Stimulated activated CD8-positive, alpha-beta memory T cell treated with anti-CD3 and anti-CD28 coated beads, Interleukin-2, amount 100 ng/mL, for 1 hour (primary cell): Measurements from ENCODE around the gene EEF2.
"Not testable (repeated sequence)": the region's sequence is repeated elsewhere in the genome, so short reads cannot be mapped to it uniquely, and the experiment has no call there.

Experiments
- DNase-seq, 2 donors: peaks; one replicate each; pipeline ENCODE4 v3.0.0-alpha.2; 2020; ENCODE audit warnings: low read depth in 2 of 2

EEF2 gene

DNA sequence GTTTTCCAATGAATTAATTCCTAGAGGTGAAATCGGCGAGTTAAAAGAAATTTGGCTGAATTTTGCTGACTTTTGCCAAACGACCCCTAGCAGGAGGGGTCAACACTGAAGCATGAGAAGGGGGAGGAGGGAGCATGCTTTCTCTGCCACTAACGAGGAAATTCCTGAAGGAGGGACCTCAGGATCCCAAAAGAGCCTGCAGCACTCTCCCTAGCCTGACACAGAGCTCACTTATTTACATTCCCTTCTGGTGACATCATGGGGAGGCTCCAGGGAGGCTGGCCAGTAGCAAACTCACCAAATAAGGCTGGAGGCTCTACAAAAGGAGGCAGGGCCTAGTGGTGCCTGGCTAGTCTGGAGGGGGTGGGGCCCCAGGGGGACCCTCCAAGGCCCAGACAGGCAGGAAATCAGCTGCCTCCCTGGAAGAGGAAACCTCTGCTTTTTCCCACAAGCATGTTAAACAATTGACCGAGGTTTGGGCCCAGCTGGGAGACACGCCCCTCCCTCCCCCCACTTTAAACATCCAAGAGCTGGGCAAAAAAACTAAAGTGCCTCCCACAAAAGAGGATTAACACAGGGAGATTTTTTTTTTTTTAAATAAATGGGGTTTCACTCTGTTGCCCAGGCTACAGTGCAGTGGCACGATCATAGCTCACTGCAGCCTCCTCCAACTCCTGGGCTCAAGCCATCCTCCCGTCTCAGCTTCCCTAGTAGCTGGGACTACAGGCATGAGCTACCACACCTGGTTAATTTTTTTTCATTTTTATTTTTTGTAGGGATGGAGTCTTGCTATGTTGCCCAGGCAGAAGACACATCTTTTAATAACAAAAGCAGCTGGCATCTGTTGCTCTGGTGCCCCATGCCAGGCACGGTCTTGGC lies 16.5 kb downstream of the EEF2 start:
- DNase-seq = no peak

DNA sequence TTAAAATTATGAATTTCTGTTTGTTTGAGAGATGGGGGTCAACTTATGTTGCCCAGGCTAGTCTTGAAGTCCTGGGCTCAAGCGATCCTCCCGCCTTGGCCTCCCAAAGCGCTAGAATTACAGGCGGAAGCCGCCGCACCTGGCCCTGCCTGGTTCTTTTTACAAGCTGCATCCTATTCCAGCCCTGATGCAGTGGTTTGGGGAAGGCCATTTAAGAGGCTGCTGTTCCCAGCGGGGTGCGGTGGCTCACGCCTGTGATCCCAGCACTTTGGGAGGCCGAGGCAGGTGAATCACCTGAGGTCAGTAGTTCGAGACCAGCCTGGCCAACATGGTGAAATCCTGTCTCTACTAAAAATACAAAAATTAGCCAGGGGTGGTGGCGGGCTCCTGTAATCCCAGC lies 17.3 kb downstream of the EEF2 start:
- not testable (repeated sequence) for DNase-seq

DNA sequence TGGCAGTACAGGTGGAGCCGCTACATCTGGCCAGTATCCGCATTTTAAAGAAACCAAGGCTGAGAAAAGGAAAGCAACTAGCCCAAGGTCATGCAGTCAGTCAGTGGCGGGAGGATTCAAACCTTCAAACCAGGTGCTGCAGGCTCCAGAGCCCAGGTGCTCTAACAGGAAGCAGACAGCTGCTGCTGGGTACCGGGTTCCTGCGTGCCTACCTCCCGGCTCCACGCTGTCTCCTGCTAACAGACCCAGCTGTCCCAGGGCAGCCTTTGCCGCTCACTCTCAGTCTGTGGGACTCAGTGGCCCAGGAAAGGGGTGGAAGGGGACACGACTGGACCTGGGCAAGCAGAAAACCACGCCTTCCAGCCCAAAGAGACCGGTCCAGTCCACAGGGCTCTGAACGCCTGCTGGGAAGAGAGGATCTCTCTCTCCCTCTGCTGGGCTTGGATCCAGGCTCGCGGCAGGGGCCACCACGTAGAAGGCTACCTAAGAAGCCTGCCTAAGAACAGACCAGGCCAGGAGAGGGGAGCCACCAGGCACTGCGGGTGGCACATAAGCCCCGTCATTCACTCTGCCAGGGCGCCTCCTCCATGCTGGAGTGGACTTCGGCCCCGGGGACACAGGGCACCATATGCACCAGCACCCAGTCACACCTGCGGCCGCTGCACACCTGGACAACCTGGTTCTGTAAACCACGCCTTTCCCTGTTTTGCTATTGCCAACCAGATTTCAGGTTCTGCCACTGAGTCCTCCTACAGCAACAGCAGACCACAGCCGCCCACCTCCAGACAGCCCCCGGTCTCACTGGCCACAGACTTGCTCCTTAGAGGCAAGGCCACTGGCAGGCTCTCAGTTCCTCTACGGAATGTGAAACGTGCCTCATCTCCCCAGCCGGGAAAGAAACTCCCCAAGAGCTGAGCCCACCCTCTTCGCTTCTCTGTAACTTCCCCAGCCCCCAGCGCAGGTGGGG lies 18.9 kb downstream of the EEF2 start:
- no peak for DNase-seq

DNA sequence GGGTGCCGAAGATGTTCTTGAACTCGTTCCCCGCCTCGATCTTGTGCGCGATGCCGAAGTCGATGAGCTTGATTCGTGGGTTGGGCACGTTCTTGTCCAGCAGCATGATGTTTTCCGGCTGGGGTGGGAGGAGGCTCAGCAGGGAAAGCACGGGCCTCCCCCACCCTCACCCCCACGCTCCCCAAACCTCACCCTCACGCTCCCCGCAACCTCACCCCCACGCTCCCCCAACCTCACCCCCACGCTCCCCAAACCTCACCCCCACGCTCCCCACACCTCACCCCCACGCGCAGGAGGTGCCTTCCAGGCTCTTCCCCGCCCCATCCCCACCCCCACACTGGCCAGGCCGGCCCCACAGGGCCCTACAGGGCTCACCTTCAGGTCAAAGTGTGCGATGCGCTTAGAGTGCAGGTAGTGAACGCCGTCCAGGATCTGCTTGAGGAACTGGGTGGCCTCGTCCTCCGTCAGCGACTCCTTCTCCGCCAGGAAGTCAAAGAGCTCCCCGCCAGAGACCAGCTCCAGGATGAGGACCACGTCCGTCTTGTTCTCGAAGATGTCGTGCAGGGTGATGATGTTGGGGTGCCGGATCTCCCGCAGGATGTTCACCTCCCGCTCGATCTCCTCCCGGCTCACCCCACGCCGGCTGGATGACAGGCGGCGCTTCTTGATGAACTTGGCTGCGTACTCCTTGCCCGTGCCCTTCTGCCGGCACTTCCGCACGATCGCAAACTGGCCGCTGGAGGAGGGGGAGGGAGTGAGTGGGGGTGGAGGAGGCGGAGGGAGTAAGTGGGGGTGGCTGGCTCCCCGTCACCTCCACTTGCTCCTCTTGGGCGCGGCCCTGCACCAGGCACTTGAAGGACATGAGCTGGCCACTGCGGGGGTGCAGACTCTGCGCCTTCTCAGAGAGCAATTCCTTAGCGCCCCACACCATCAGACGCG lies 20.7 kb downstream of the EEF2 start:
- DNase-seq = no peak

DNA sequence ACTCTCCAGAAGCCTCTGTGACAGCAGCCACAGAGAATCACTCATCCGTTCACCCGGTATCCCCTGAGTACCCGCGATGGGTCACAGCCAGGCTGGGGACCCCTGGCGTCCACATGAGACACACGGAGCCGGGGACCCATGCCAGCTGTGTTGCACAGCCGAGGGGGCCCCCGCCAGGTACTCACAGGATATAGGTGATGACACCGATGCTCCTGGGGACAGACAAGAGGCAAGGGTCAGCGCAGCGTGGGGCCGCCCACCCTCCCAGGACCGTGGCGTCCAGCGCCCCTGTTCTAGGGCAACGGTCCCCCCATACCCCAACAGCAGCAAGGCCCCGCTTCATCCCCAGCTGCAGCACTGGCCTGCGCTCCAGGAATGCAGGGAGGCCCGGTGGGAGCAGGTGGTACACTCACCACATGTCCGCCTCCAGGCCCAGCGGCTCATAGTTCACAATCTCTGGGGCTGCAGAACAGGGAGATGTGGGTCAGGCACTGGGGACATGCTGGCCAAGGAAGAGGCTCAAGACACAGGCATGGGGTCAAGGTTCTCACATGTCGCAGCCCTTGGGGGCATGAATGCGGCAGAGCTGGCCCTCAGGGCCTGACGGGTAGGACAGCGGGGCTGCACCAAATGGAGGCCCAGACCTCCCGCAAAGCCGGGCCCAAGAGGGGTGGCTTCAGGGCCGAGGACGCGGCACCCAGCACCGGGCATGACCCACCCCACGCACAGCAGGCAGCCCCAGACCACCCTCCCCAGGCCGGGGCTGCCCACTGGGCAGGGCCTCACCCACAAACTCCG lies 21.6 kb downstream of the EEF2 start:
- DNase-seq = no peak

DNA sequence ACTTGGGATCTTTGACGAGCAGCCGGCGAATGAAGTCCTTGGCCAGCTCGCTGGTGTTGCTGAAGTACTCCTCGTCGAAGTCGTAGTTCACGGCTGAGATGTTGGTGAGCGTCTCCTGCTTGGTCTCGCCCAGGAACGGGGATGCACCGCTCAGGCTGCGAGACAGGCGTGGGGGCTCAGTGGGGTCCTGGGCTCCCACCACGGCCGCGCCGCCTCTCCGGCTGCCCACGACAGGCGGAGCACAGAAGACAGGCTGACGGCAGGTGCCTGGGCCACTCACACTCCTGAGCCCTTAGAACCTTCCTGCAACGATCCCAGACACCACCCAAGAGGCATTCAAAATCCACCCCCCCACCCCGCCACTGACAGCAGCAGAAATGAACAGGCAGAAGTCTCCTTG lies 24.3 kb downstream of the EEF2 start:
- no peak for DNase-seq

DNA sequence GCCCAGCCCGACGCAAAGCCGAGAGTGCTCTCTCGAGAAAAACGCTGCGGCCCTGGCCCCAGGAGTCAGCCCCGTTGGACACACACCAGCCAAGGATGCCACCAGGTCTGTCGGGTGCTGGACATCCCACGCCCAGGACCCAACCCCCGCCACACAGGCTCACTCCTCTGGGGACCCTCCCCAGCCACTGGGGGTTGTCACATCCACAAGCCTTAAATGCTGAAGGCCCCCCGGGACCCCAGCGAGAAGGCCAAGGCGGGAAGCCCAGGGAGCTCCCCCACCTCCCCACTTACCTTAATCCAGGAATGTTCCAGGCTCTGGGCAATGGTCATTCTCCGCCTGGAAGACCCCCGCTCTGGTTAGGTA lies 25.5 kb downstream of the EEF2 start:
- no peak for DNase-seq

DNA sequence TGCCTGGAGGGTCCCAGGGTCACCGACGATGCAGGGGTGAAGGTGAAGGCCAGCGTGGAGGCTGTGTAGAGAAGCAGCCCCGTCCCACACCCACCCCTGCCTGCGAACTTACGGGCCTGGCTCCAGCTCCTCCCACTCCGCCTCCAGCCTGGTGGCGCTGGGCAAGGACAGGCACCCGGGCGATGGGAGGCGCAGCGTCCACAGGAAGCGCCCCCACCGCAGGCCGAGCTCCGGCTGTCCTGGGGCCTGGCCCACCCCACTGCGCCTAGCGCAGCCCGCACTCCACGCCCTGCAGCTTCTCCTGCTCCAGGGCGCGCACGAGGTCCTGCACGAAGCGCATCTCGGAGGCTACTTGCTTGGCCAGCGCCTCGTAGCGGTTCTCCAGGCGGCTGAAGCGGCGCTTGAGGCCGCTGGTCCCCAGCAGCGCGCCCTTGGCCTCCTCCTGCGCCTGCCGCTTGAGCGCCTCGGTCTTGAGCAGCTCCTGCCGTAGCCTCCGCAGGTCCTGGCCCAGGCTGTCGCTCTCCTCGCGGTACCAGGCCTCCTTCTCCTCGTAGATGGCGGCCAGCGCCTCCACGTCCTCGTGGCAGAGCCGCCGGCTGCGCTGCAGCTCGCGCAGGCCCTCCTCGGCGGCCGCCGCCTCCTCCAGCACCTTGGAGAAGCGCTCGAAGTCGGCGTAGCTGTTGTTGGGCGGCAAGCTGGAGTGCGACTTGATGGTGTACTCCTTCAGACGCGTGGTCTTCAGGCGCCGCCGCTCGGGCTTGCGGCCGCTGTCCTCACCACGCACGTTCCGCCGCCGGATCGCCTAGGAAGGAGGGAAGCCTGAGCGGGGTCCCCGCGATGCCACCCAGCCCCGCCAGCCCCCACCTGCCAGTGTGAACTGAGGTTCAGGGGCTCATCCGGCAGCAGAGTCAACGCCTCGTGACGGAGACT lies 26.2 kb downstream of the EEF2 start:
- DNase-seq = no peak

DNA sequence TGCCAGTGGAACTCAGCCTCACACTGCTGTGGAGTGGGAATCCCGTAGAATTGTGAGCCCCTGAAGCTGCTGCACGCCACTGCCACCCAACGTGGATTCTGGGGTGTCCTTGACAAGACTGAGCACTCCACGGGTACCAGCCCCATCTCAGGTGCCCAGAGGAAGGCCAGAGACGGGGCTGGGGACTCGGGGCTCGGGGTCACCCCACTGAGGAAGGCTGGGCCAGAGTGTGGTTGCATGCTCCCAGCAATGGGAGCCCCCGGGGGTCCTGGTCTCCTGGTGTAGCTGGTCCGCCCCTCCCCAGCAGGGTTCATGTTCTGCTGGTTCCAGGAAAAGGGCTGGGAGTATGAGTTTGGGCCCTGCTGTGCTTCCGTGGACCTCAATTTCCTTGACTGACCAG lies 29.6 kb downstream of the EEF2 start:
- no peak for DNase-seq

DNA sequence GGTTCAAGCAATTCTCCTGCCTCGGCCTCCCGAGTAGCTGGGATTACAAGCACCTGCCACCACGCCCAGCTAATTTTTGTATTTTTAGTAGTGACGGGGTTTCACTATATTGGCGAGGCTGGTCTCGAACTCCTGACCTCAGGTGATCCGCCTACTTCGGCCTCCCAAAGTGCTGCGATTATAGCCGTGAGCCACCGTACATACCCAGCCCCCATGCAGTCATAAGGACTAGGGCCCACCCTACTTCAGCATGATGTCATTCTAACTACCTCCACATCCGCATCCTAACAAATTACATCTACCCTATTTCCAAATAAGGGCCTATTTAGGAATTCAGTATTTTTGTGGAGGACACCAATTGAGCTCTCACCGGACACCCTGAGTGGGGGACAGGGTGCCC lies 30.0 kb downstream of the EEF2 start:
- not testable (repeated sequence) for DNase-seq

DNA sequence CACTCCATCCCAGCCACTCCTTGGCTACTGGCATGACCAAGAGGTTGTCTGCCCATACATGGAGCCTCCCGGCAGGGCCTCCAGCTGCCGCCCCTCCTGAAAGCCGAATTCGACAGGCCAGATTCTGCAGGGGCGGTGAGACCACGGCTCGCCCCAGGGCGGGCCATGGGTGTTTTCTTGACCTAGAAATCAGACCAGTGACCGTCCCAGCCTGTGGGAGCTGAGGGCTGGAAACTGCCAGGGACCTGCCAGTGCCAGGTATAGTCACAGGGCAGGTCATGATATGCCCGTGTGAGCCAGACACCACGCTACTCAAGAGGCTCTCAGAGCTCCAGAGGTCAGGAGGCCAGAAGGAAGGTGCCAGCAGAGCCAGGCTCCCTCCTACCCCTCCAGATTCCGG lies 31.2 kb downstream of the EEF2 start:
- no peak for DNase-seq

DNA sequence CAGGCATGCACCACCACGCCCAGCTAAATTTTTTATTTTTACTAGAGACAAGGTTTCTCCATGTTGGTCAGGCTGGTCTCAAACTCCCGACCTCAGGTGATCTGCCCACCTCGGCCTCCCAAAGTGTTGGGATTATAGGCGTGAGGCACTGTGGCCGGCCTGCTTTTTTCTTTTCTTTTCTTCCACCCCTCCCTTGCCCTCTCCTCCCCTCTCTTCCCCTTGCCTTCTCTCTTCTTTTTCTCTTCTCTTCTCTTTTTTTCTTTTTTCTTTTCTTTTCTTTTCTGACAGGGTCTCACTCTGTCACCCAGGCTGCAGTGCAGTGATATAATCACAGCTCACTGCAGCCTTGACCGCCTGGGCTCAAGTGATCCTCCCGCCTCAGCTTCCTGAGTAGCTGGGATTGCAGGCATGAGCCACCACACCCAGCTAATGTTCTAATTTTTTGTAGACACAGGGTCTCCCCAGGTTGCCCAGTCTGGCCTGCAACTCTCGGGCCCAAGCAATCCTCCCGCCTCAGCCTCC lies 32.4 kb downstream of the EEF2 start:
- DNase-seq = not testable (repeated sequence)

DNA sequence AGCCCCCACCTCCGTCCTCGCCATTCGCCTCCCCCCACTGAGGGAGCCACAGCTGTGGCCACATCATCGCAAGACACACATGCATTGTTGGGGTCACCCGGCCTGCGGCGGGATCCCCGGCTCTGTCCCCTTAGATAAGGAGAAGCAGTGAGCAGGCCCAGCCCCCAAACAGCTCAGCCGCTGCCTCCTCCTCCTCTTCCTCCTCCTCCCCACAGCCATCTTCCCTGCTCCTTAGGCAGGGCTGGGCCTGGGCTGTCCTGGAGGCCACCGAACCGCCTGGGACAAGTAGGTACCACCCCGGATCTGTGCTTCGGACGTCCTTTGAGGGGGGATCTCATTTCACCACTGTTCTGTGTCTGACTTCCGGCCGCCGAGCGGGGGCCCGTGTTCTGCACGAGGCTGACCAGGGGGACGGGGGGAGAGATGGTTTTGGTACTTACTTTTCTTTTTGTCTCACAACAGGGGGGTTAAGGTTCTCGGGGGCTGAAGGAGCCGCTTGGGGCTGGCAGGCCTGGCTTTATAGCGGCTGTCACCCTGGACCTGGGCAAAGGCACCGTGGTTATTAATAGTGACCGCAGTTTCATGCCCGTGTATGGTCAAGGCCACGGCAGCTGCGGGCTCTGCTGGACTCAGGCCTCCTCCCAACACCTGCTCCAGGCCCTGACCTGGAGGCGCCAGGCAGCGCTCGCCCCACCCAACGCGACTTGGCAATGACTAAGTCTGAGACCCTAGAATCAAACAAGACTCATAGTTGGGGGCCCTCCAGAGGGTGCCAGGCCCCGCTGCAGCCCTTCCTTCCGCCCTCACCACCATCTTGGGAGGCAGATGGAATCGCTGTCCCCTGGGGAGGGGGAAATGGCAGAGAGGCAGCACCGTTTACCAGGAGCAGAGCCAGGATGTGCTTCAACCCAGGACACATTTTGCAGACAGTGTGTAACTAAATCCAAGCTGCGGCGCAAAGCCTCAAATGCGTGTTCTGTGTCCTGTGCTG lies 34.1 kb downstream of the EEF2 start:
- no peak for DNase-seq

DNA sequence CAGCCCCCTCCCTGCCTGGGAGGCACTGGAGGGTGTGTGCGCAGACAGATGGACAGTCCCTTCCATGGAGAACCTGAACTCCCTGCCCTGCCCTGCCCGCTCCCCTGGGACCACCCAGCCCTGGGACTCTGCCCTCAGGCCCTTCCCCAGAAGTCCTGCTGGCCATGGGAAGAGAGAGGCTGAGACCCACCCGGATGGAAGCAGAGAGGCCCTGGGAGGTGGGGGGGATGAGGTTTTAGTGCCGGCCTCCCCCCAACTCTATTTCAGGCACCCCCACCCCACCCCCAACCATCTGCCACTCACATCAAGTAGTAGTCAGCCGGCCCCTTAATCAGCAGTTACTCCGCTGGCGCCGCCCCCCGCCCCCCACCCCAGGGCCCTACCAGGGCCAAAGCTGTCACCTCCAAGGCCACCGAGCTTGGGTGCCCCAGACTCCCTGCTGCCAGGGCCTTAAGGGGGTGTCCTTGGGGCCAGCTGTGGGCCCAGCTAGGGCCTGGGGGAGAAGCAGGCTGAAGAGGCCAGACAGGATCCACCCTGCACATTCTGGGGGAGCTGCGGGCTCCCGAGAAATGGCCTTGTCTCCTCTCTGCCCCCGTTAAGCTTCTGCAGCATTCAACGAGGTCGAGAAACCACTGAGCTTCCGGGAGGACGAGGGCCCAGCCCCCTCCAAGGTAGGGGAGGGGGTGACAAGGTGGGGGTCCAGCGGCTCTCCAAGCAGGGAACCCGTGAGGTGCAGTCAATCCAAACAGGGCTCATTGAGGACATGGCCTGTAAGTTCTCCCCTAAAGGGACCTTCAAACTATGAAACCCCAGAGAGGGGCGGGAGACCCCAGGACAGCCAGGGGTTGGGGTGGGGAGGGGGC lies 35.0 kb downstream of the EEF2 start:
- DNase-seq = no peak

DNA sequence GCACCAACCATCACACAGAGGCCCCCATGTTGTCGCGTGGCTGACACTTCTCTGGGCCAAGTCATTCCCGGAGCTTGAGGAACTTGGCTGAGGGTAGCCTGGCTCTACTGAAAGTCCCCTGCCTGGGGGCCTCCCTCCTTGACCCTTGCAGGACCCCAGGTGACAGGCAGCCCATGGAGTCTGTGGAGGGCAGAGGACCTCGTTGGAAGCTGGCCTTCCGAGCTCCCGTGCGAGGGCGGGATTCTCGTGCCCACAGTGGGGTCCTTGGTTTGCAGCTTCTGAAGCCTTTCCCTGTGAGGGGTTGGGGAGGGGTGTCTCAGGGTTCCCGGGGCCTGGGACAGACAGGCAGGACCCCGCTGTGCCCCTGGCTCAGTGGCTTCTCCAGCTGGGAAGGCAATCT lies 36.0 kb downstream of the EEF2 start:
- DNase-seq = no peak

DNA sequence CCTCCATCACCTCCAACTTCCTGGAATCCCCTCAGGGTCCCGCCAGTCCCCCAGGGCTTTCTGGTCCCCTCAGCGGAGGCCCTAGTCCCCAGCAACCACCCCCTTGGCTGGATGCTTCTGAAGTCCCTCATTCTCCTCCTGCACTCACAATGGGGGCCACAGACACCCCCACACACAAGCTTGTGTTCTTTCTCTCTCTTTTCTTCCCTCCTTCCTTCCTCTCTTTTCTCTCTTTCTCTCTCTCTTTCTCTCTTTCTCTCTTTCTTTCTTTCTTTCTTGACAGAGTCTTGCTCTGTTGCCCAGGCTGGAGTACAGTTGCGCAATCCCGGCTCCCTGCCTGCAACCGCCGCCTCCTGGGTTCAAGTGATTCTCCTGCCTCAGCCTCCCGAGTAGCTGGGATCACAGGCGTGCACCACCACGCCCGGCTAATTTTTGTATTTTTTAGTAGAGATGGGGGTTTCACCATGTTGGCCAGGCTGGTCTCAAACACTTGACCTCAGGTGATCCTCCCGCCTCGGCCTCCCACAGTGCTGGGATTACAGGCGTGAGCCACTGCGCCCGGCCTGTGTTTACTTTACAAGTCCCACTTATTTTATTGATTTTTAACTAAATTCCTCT lies 37.8 kb downstream of the EEF2 start:
- DNase-seq = not testable (repeated sequence)

DNA sequence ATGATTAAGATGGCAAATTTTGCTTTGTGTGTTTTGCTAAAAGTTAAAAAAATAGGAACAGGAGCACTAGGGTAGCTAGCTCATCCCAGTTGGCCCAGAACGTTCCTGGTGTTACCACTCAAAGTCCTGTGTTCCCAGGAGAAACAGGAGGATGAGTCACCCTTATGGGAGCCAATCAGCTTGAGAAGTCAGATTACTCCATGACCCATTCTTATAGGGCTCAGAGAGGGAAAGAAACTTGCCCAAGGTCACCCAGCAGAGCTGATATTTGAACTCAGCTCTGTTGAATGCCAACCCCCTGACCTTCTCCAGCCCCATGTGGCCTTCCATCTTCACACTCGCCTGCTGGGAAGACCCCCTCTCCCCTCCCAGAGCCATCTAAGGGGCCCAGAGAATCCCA lies 39.4 kb downstream of the EEF2 start:
- DNase-seq = no peak
